HCT116 (cell line): Measurements from ENCODE around the gene INKA2.

ENCODE experiments used
- CEBPB ChIP-seq: IDR thresholded peaks from 2 replicates; pipeline ENCODE4 v1.6.1; 2012; ENCODE audit warnings: low read depth
- CTCF ChIP-seq, 3 experiments: fragments of 200-600 bp in 1 of 3; sonication (generic) in 1 of 3; IDR thresholded peaks in 2 of 3; conservative IDR thresholded peaks in 1 of 3; 2 replicates each; pipeline ENCODE4 v1.5.1; 2012 to 2017; ENCODE audit warnings: low read depth in 2 of 3, low read length in 2 of 3, antibody characterized with exemption in 1 of 3, borderline replicate concordance in 1 of 3, control low read depth in 1 of 3, mild to moderate bottlenecking in 1 of 3, mixed read lengths in 1 of 3, mixed run types in 1 of 3, moderate library complexity in 1 of 3; ENCODE audit not compliant: insufficient read depth in 1 of 3
- FOSL1 ChIP-seq: IDR thresholded peaks from 2 replicates; pipeline ENCODE4 v1.6.1; 2012; ENCODE audit warnings: low read depth
- JUND ChIP-seq: IDR thresholded peaks from 2 replicates; pipeline ENCODE4 v1.6.1; 2012
- MAX ChIP-seq: IDR thresholded peaks from 2 replicates; pipeline ENCODE4 v1.6.1; 2012
- POLR2A ChIP-seq: IDR thresholded peaks from 2 replicates; pipeline ENCODE4 v1.7.0; 2011; ENCODE audit warnings: borderline replicate concordance; ENCODE audit not compliant: insufficient read depth, insufficient read length; ENCODE audit errors: extremely low read depth
- POLR2AphosphoS5 ChIP-seq: IDR thresholded peaks from 2 replicates; pipeline ENCODE4 v1.6.1; 2011; ENCODE audit warnings: mild to moderate bottlenecking, low read depth, low read length, moderate library complexity
- SIN3A ChIP-seq: IDR thresholded peaks from 2 replicates; pipeline ENCODE4 v1.6.1; 2012; ENCODE audit warnings: low read depth
- SRF ChIP-seq: IDR thresholded peaks from 2 replicates; pipeline ENCODE4 v1.6.1; 2012; ENCODE audit warnings: low read depth
- YY1 ChIP-seq: IDR thresholded peaks from 2 replicates; pipeline ENCODE4 v1.6.1; 2011; ENCODE audit warnings: low read length, low read depth, moderate library complexity, mild to moderate bottlenecking; ENCODE audit not compliant: insufficient replicate concordance; ENCODE audit errors: extremely low read depth
- ZBTB33 ChIP-seq: IDR thresholded peaks from 2 replicates; pipeline ENCODE4 v1.6.1; 2011; ENCODE audit warnings: mild to moderate bottlenecking, low read length, moderate library complexity; ENCODE audit not compliant: insufficient replicate concordance; ENCODE audit errors: extremely low read depth
- ZNF274 ChIP-seq: fragments of 200-500 bp; sonication (Bioruptor generic); IDR thresholded peaks from 2 replicates; pipeline ENCODE4 v1.6.1; 2014; ENCODE audit warnings: mild to moderate bottlenecking, low read depth, low read length, inconsistent platforms

GRCh38 chr1:111750856-111751255 is 11.7 kb upstream of the INKA2 start:
- TF ChIP-seq ZNF274 (no peak), ZBTB33 (no peak), CTCF (IDR thresholded peaks at IDR 0.05 in 2 of 3, conservative IDR thresholded peaks at IDR 0.05 in 1 of 3; ENCODE audit: borderline replicate concordance in 1 of 3, insufficient read depth in 1 of 3, low read depth in 2 of 3, low read length in 2 of 3) (no peak), POLR2AphosphoS5 (no peak), YY1 (no peak), POLR2A (no peak), JUND (no peak), MAX (no peak), SRF (no peak), CEBPB (no peak), SIN3A (no peak), FOSL1 (no peak)
